K562 (cell line): Measurements from ENCODE around the gene TRAIP. TPM values are rescaled to one million over a fixed set of nuclear protein-coding genes. Genes with fewer than 3 reads are reported as not detected.

Experiments
- EGR1 ChIP-seq: fragments of 450-650 bp; conservative IDR thresholded peaks from 2 replicates; pipeline ENCODE4 v1.6.1; 2017; ENCODE audit warnings: mild to moderate bottlenecking
- KLF16 ChIP-seq: IDR thresholded peaks from 2 replicates; pipeline ENCODE4 v1.6.1; 2016; ENCODE audit warnings: antibody characterized with exemption
- MBD2 ChIP-seq: sonication (generic); IDR thresholded peaks from 2 replicates; pipeline ENCODE4 v1.6.1; 2016; ENCODE audit warnings: low read depth, borderline replicate concordance
- MCM2 ChIP-seq: fragments of 450-650 bp; IDR thresholded peaks from 2 replicates; pipeline ENCODE4 v1.6.1; 2017; ENCODE audit warnings: low read depth, mild to moderate bottlenecking
- NR2C2 ChIP-seq, 2 experiments: fragments of 200-800 bp in 1 of 2; sonication (Bioruptor generic) in 1 of 2; sonication (generic) in 1 of 2; formaldehyde crosslinking in 1 of 2; IDR thresholded peaks; 2 replicates each; pipeline versions ENCODE4 v1.6.1 to v1.8.0; 2016 to 2022; ENCODE audit warnings: mild to moderate bottlenecking in 1 of 2, missing compliant biosample characterization in 1 of 2, missing genetic modification characterization in 1 of 2, missing genetic modification reagents in 1 of 2
- PCBP2 ChIP-seq: fragments of 200-400 bp; formaldehyde crosslinking; IDR thresholded peaks from 2 replicates; pipeline ENCODE4 v1.6.1; 2018; ENCODE audit warnings: low read length, low read depth, mild to moderate bottlenecking, moderate library complexity; ENCODE audit not compliant: poor library complexity, severe bottlenecking
- POLR2B ChIP-seq: fragments of 450-650 bp; IDR thresholded peaks from 2 replicates; pipeline ENCODE4 v1.6.1; 2018; ENCODE audit warnings: low read depth; ENCODE audit not compliant: partially characterized antibody
- SMARCA4 ChIP-seq: fragments of 450-650 bp; IDR thresholded peaks from 2 replicates; pipeline ENCODE4 v1.6.1; 2016
- SOX6 ChIP-seq: fragments of 450-650 bp; IDR thresholded peaks from 2 replicates; pipeline ENCODE4 v1.6.1; 2014; ENCODE audit warnings: mild to moderate bottlenecking
- SRF ChIP-seq, 2 experiments: fragments of 250-450, 450-650 bp in 1 of 2; sonication (Bioruptor Pico) in 1 of 2; sonication (generic) in 1 of 2; formaldehyde crosslinking; IDR thresholded peaks; 2 replicates each; pipeline versions ENCODE4 v1.5.0 to v1.5.1; 2020 to 2022; ENCODE audit warnings: mild to moderate bottlenecking in 1 of 2, missing genetic modification reagents in 1 of 2
- TRIM25 ChIP-seq: fragments of 450-650 bp; IDR thresholded peaks from 2 replicates; pipeline ENCODE4 v1.7.0; 2016; ENCODE audit warnings: borderline replicate concordance
- ZBTB17 ChIP-seq: fragments of 450-650 bp; formaldehyde crosslinking; IDR thresholded peaks from 2 replicates; pipeline ENCODE4 v1.4.0; 2020; ENCODE audit warnings: mild to moderate bottlenecking
- ZBTB8A ChIP-seq: fragments of 450-650 bp; IDR thresholded peaks from 2 replicates; pipeline ENCODE4 v1.6.1; 2018; ENCODE audit warnings: mild to moderate bottlenecking, moderate library complexity; ENCODE audit not compliant: partially characterized antibody
- ZNF263 ChIP-seq: sonication (generic); formaldehyde crosslinking; IDR thresholded peaks from 2 replicates; pipeline ENCODE4 v1.8.0; 2022; ENCODE audit warnings: mild to moderate bottlenecking, missing genetic modification reagents, borderline replicate concordance
- ZNF764 ChIP-seq: fragments of 250-450 bp; sonication (Bioruptor Pico); IDR thresholded peaks from 2 replicates; pipeline ENCODE4 v1.4.0; 2020; ENCODE audit warnings: low read depth, mild to moderate bottlenecking, moderate library complexity
- polyA plus RNA-seq, 8 experiments: library from polyadenylated mRNA; depleted of rRNA in 4 of 8; stranded (reverse) in 5 of 8; unstranded in 3 of 8; fragments of >200 nt; fragmentation: Nextera tagmentation in 2 of 8; fragmentation: Illumina TruSeq in 1 of 8; extraction: Ambion mirVana in 2 of 8; extraction: Trizol in 1 of 8; gene quantifications; 2 replicates each; pipeline versions ENCODE4 v1.2.1 to v1.2.3, GENCODE V29; 2011 to 2014; ENCODE audit warnings: inconsistent platforms in 1 of 8, missing spikeins in 1 of 8
- total RNA-seq, 7 experiments: library from RNA; depleted of rRNA in 6 of 7; stranded (reverse); fragments of >200 nt in 6 of 7; fragmentation: Illumina TruSeq in 2 of 7; extraction: Trizol in 2 of 7; gene quantifications; 2 replicates each; pipeline versions ENCODE4 v1.2.1 to v1.2.3, GENCODE V29; 2011 to 2021; ENCODE audit warnings: low replicate concordance in 1 of 7
- TF ChIP-seq, protein P1 (sequence below), 2 experiments: fragments of 450-650 bp in 1 of 2; sonication (generic) in 1 of 2; formaldehyde crosslinking in 1 of 2; IDR thresholded peaks; 2 replicates each; pipeline versions ENCODE4 v1.7.1 to v1.9.0; 2016 to 2022; ENCODE audit warnings: inconsistent platforms in 1 of 2, mild to moderate bottlenecking in 1 of 2, missing genetic modification reagents in 1 of 2

TRAIP gene
- total and polyA plus RNA-seq, 9 of the 15 experiments (the other 6 are each of a cell fraction or from before 2014, with no cell fraction given) = 14.3 to 38.6 (median 21.2) TPM

- TF ChIP-seq ZBTB8A (no peak), ZBTB17 (no peak), PCBP2 (no peak), TRIM25 (no peak), KLF16 (0 out of 2 replicates have a peak, but pooled peaks have one; percentile 20), EGR1 (no peak), SMARCA4 (no peak), SOX6 (no peak), SRF (CRISPR knock-in tag; IDR thresholded peaks at IDR 0.05) (no peak), ZNF263 (CRISPR knock-in tag) (no peak), MCM2 (no peak), ZNF764 (CRISPR knock-in tag) (no peak), POLR2B (no peak), MBD2 (no peak), NR2C2 (CRISPR knock-in tag; IDR thresholded peaks at IDR 0.05) (no peak), NR2C2 (tag; IDR thresholded peaks at IDR 0.05) (no peak)
- TF ChIP-seq, protein P1, sequence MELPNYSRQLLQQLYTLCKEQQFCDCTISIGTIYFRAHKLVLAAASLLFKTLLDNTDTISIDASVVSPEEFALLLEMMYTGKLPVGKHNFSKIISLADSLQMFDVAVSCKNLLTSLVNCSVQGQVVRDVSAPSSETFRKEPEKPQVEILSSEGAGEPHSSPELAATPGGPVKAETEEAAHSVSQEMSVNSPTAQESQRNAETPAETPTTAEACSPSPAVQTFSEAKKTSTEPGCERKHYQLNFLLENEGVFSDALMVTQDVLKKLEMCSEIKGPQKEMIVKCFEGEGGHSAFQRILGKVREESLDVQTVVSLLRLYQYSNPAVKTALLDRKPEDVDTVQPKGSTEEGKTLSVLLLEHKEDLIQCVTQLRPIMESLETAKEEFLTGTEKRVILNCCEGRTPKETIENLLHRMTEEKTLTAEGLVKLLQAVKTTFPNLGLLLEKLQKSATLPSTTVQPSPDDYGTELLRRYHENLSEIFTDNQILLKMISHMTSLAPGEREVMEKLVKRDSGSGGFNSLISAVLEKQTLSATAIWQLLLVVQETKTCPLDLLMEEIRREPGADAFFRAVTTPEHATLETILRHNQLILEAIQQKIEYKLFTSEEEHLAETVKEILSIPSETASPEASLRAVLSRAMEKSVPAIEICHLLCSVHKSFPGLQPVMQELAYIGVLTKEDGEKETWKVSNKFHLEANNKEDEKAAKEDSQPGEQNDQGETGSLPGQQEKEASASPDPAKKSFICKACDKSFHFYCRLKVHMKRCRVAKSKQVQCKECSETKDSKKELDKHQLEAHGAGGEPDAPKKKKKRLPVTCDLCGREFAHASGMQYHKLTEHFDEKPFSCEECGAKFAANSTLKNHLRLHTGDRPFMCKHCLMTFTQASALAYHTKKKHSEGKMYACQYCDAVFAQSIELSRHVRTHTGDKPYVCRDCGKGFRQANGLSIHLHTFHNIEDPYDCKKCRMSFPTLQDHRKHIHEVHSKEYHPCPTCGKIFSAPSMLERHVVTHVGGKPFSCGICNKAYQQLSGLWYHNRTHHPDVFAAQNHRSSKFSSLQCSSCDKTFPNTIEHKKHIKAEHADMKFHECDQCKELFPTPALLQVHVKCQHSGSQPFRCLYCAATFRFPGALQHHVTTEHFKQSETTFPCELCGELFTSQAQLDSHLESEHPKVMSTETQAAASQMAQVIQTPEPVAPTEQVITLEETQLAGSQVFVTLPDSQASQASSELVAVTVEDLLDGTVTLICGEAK (IDR thresholded peaks at IDR 0.05) = no peak
- TF ChIP-seq, protein P1 (CRISPR knock-in tag; IDR thresholded peaks at IDR 0.05) = no peak
Measured at GRCh38 chr3:49839193-49839809, 17.1 kb downstream of the TRAIP start (continued).
